GM21381 (cell line): ENCODE results near the gene PANX1.

ENCODE experiments used
- ATAC-seq: cut with Tn5 transposase; IDR thresholded peaks from one replicate; pipeline ENCODE4 v1.9.1; 2021; ENCODE audit warnings: mild to moderate bottlenecking, moderate library complexity; ENCODE audit not compliant: unreplicated experiment

PANX1 gene

DNA sequence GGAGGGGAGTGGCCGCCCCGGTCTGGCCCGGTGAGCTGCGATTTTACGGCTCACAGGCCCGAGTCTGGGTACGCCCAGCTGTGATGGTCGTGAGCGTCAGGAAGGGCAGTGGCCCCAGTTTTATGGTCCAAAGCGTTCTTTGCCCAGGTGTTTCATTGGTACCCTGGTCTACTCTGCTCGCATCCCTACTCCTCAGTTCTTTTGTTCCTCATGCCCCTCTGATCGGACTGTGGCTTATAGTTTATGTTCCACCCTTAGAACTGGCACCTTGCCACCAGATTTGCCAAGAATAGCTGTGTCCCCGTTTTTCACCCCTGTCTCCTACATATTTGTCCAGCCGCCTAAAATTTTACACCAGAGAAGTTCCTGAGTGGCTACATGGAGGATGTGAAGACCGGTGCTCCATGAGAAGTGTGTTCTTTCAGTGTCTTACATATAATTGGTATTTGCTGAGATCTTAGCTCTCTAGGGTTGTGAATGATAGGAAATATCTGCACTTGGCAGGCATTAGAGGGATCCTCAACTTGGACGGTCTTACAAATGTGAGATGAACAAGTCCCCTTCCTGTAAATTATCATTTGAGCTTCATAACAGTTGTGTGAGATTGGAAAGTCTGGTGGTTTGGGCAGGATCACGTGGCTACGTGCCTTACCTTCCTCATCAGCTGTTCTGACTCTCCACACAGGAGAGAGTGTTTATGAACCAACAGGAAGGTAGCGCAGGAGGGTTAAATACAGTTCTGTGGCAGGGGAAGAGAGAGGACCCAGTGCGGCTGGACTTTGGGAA lies 1.1 kb downstream of the PANX1 start:
- ATAC-seq = no peak

DNA sequence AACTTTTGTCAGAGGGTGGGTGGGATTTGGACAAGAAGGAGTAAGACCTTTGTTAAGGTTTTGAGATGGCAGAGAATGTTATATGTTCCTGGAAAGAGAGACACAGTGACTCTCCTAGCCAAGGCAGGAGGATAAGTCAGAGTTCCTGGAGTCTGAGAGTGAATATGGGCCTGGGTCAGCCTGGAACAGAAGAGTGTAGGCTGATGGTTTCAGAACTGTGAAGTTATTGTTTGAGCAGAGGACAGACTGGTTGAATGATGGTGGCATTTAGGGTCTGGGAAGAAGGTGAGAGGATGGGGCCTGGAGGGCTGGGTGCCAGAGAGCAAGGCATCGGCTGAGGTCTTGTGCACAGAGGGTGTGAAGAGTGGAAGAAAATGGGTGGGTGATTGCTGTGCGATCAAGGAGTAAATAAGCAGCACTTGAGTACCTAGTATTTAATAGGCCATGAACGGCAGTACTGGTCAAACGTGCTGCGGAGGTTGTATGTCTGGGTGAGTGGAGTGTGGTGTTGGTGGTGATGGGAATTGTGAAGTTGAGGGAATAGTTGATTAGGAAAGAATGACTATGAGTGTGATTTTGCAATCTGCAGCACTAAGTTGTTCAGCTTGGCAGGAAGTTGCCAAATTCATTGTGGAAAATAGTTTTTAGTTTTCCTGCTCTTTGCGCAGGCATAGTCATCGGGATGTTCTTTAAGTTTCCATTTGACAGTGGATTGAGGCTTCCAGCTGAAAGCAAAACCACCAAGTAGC lies 1.8 kb downstream of the PANX1 start:
- no peak for ATAC-seq

DNA sequence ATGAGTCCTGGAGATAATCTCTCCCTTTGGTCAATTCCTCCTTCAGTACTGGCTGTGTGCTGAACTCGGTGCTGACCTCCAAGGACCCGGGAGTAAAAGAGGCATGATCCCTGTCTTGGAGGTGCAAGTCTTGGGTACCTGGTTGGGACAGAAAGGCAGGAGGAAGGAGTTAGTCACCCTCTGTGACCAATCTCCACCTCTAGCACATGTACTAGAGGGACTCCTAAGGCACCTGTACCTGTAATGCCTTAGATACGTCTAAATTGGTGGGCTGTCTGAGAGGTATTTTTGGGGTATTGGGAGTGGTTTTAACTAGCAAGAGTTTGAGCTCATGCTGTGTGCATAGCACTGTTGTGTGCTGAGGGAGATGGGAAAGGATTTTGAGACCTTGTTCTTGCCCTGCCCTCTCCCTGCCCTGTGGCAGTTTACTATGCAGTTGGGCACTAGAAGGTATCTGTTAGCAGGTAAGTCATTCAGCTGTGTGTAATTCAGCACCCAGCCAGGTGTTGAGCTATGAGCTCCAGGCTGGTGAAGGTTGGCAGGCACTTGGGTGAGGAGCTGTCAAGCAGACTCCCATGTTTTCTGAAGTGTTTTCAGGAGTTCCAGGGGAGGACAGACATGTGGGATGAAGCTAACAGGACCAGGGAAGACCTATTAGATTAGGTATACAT lies 2.5 kb downstream of the PANX1 start:
- no peak for ATAC-seq

- no peak for ATAC-seq
These were observed 3.1 kb downstream of the PANX1 start for GRCh38 chr11:94131718-94132115.

DNA sequence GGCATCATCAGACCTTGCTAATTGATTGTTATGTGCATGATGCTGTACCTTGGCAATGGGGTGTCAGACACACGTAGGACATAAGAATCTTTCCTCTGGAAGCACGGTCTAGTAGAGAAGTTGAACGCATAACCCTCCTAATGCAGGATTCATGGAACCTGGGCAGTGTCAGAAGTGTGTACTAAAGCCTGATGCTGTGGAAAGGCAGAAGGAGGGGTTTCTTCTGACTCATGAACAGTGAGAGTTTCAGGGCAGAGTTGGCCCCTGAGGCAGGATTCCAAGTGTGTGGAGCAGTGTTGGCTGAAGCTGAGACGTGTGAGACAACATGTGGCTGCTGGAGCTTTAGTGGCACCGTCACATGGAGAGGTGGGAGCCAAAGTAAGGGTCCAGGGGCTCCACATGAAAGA lies 3.5 kb downstream of the PANX1 start:
- ATAC-seq = no peak

DNA sequence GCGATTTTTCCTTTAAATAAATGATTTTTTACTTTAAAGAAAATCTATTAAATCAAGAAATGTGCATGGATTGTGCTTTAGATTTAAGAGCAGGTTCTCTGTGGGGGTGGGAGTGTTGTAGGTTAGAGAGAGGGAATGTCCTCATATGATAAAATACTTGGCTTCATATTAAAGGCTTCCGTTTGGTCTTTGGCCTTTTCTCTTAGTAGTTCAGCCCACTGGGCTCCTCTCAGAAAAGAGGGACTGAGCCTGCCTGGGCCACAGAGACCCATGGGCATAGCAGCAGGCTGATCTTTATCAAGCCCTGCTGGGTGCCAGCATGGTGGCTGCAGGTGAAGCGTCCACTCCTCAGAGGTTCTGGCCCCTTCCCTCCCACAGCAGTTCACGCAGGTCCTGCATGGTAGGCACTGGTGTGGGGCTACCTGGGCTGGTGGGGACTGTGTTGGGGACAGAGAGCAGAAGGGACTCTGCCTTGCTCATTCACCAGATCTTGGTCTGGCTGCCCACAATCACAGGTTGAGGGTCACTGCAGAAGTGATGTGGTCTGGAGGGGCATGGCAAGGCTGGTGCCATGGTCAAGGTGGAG lies 4.3 kb downstream of the PANX1 start:
- ATAC-seq = no peak

DNA sequence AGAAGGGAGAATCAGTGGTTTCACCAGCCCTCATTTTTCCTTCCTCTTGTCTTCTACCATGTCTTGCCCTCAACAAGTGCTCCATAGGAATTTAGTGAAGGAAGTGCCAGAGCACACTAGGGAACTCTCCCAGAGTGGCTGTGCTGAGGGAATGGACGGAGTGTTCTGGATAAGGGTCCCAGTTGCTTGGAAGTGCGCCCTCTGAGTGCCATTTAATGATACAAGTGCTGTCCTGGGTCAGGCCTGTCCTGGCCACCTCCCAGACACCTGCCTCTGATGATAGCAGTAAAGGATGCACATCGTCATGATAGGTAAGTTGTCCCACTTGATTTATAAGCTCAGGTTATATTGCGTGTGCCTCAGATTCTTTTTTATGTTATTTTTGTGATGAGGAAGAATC lies 5.1 kb downstream of the PANX1 start:
- no peak for ATAC-seq

DNA sequence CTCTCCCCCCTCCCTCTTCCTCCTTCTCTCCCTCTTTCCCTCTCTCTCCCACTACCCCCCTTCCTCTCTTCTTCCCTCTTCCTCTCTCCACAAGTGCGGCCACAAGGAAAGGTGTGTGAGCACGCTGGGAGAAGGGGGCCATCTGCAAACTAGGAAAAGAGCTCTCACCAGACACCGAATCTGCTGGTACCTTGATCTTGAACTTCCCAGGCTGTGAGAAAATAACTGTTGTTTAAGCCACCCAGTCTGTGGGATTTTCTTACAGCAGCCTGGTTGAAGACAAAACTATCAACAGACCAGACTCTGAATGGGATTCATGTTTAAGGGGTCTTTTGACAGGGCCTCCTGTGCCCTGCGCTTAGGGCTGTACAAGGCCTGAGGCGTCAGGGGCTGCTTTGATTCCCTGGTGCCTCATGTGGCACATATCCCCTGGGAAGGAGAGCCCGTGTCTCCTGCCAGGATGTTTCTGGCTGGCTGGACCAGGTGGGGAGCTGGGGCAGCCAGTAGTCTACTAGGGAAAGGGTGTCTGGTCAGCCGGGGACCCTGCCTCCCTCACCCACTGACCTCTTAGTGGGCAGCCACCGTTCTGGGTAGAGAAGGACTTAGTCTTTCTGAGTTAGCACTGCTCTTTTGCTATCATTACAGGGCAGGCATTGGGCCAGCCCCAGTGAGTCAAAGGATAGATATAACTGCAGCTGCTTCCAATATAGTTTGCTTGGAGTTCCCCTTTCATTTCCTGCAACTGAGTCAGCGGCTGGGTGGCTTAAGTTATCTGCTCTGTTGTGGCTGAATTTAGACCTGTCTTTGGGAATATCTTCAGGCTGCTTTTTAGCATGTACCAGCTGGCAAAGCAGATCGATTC lies 6.2 kb downstream of the PANX1 start:
- ATAC-seq = peak; percentile 57

DNA sequence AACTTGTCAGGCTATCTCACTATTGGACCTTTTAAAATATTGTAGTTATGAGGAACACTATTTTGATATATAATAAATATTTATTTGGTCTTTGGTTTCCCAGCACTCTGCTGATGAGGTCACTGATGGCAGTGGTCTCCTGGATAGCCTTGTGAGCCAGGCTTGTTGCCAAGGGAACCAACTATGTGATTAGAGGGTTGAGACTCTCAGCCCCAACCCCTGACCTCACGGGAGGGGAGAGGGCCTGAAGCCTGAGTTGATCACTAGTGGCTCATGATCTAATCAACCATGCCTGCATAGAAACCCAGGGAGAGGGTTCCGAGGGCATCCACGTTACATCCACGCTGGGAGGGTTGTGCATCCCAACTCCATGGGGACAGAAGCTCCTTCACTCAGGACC lies 10.8 kb downstream of the PANX1 start:
- no peak for ATAC-seq

- no peak for ATAC-seq
These were observed 11.6 kb downstream of the PANX1 start for GRCh38 chr11:94140154-94140655.

DNA sequence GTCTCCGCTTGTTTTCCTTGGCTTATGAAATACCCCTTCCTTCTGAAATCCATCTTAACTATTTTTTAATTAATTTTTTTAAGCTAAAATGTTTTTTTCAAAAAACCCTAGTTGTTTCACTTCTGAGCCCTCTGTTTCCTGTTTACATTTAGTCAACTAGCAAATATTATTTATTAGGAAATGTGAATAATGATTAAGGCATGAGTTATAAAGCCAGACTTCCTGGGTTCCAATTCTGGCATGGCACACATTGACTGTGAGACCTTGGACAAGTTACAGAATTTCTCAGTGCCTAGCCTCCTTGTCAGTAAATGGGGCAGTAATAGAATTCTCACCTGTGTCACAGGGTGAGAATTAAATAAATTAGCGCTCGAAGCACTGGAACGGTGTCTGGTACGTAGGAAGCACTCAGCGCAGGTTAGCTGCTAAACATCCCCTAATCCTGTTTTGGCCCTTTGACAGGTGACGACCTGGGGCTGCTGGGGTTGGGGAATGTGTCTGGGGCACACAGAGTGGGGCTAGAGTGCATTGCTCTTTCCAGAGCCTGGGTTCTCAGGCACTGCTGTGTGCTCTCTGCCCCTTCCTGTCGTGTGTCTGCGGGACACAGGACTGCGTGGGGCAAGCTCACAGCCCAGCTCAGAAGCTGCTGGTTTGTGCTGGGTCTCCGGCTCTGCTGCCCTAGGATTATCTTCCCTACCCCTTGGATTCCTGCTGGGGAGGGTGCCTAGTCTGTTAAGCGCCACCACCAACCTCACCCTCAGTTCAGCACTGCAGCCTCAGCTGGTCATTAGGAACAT lies 13.1 kb downstream of the PANX1 start:
- no peak for ATAC-seq

- no peak for ATAC-seq
These were observed 14.0 kb downstream of the PANX1 start for GRCh38 chr11:94142308-94143281.

GRCh38 chr11:94144216-94144615 lies 15.6 kb downstream of the PANX1 start:
- ATAC-seq = no peak

- ATAC-seq = no peak
These were observed 16.0 kb downstream of the PANX1 start for GRCh38 chr11:94144664-94145063.

- no peak for ATAC-seq
These were observed 16.8 kb downstream of the PANX1 start for GRCh38 chr11:94145431-94145830.

DNA sequence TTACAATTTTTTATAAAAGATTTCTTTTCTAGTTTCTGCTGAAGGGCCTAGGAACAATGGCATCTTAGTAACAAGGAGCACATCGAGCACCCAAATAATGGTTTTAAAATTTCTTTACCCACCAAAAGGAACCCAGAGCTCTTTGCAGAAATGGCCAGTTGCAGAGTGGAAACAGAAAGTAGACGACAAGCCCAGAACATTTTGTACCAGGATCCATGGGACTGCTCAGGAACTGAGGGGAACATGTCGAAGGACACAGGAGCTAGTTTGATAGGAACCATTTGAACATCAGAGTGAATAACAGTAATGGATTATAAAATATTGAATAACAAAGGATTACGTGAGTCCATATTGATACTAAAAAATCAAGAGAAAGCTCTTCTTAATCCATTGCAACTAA lies 17.3 kb downstream of the PANX1 start:
- no peak for ATAC-seq

- peak; percentile 52 for ATAC-seq
These were observed 18.8 kb downstream of the PANX1 start for GRCh38 chr11:94147433-94147845.

GRCh38 chr11:94148189-94148588 lies 19.5 kb downstream of the PANX1 start:
- ATAC-seq = no peak
